GM19463 (cell line): ENCODE data around the gene PDE8B.
A peak's percentile ranks its signal among the peaks of the same experiment; 100 is the strongest.

Experiments used
- ATAC-seq: cut with Tn5 transposase; IDR thresholded peaks from one replicate; pipeline ENCODE4 v1.9.1; 2021; ENCODE audit warnings: mild to moderate bottlenecking, moderate library complexity; ENCODE audit not compliant: unreplicated experiment

PDE8B gene

GRCh38 chr5:77394064-77394715 is 183.7 kb downstream of the PDE8B start:
- no peak for ATAC-seq

GRCh38 chr5:77396017-77396416 is 185.5 kb downstream of the PDE8B start:
- ATAC-seq, result peak; percentile 69

GRCh38 chr5:77397686-77398292 is 187.3 kb downstream of the PDE8B start:
- no peak for ATAC-seq

GRCh38 chr5:77398458-77398857 is 188.0 kb downstream of the PDE8B start:
- ATAC-seq, result no peak

- ATAC-seq, result no peak
Observed at GRCh38 chr5:77398896-77399295, 188.4 kb downstream of the PDE8B start.

- no peak for ATAC-seq
Observed at GRCh38 chr5:77400645-77401044, 190.2 kb downstream of the PDE8B start.

- ATAC-seq, result no peak
Observed at GRCh38 chr5:77402796-77403195, 192.3 kb downstream of the PDE8B start.

- ATAC-seq, result no peak
Observed at GRCh38 chr5:77407152-77407551, 196.7 kb downstream of the PDE8B start.

- ATAC-seq, result no peak
Observed at GRCh38 chr5:77409870-77410621, 199.6 kb downstream of the PDE8B start.

GRCh38 chr5:77413049-77413448 is 202.6 kb downstream of the PDE8B start:
- no peak for ATAC-seq

- ATAC-seq, result no peak
Observed at GRCh38 chr5:77418162-77418561, 207.7 kb downstream of the PDE8B start.

GRCh38 chr5:77418601-77419581 is 208.4 kb downstream of the PDE8B start:
- ATAC-seq, result no peak

- no peak for ATAC-seq
Observed at GRCh38 chr5:77419644-77420582, 209.4 kb downstream of the PDE8B start.

GRCh38 chr5:77420940-77421339 is 210.5 kb downstream of the PDE8B start:
- ATAC-seq, result no peak

- ATAC-seq, result no peak
Observed at GRCh38 chr5:77423022-77423750, 212.7 kb downstream of the PDE8B start.

GRCh38 chr5:77424921-77425320 is 214.4 kb downstream of the PDE8B start:
- ATAC-seq, result no peak

GRCh38 chr5:77425420-77425819 is 214.9 kb downstream of the PDE8B start:
- no peak for ATAC-seq

- no peak for ATAC-seq
Observed at GRCh38 chr5:77425998-77426659, 215.6 kb downstream of the PDE8B start.

- ATAC-seq, result no peak
Observed at GRCh38 chr5:77426670-77427069, 216.2 kb downstream of the PDE8B start.
